Type B pancreatic cell (in vitro differentiated cells): ENCODE measurements around the gene DSP. TPM values are rescaled to one million over a fixed set of nuclear protein-coding genes. Genes with fewer than 3 reads are reported as not detected.

Source experiments
- DNase-seq: peaks from one replicate; pipeline ENCODE4 v3.0.0; 2021; ENCODE audit warnings: mixed read lengths; ENCODE audit not compliant: unreplicated experiment; ENCODE audit errors: extremely low spot score
- H3K27ac Mint-ChIP-seq: 2 replicates; pipeline ENCODE4 v1.8.0; 2021; ENCODE audit warnings: mild to moderate bottlenecking, mixed read lengths
- H3K27me3 Mint-ChIP-seq: 2 replicates; pipeline ENCODE4 v1.8.0; 2021; ENCODE audit warnings: mixed read lengths
- H3K36me3 Mint-ChIP-seq: 2 replicates; pipeline ENCODE4 v1.8.0; 2021; ENCODE audit warnings: mixed read lengths
- H3K4me1 Mint-ChIP-seq: one replicate; pipeline ENCODE4 v1.8.0; 2021; ENCODE audit warnings: mixed read lengths; ENCODE audit not compliant: unreplicated experiment
- H3K4me3 Mint-ChIP-seq: 2 replicates; pipeline ENCODE4 v1.8.0; 2021; ENCODE audit warnings: mild to moderate bottlenecking, mixed read lengths
- H3K9me3 Mint-ChIP-seq: 2 replicates; pipeline ENCODE4 v1.8.0; 2021; ENCODE audit warnings: mixed read lengths
- CTCF ChIP-seq: fragments of 200-600 bp; sonication (generic); conservative IDR thresholded peaks from 2 replicates; pipeline ENCODE4 v1.5.0; 2021; ENCODE audit warnings: antibody characterized with exemption, mild to moderate bottlenecking
- total RNA-seq: library from RNA; stranded (reverse); gene quantifications from 2 replicates; pipeline ENCODE4 v1.2.1, GENCODE V29; 2021; ENCODE audit warnings: low replicate concordance

DSP gene
- total RNA-seq, 1 donor from 2014 or later = 210 TPM

GRCh38 chr6:7550433-7550801 lies 8.9 kb downstream of the DSP start:
- Mint-ChIP-seq H3K27ac (no peak overlapping the region), H3K4me1 (peaks cover 34% of the 10 kb centered on the region), H3K27me3 (no peaks in the 10 kb centered on the region), H3K9me3 (no peaks in the 10 kb centered on the region), H3K4me3 (no peak overlapping the region), H3K36me3 (peaks cover 32% of the 10 kb centered on the region)
- DNase-seq = no peak
- no peak for TF ChIP-seq CTCF

GRCh38 chr6:7554533-7555275 lies 13.2 kb downstream of the DSP start:
- H3K27me3 Mint-ChIP-seq = no peaks in the 10 kb centered on the region
- H3K4me1 Mint-ChIP-seq = peaks cover 7% of the 10 kb centered on the region
- peaks cover 23% of the 10 kb centered on the region for H3K36me3 Mint-ChIP-seq
- no peak for TF ChIP-seq CTCF
- no peaks in the 10 kb centered on the region for H3K9me3 Mint-ChIP-seq
- H3K27ac Mint-ChIP-seq = peak overlapping the region; percentile 63
- no peak overlapping the region for H3K4me3 Mint-ChIP-seq
- DNase-seq = no peak

- peaks cover 7% of the 10 kb centered on the region for H3K4me1 Mint-ChIP-seq
- no peaks in the 10 kb centered on the region for H3K9me3 Mint-ChIP-seq
- DNase-seq = no peak
- H3K27ac Mint-ChIP-seq = peak overlapping the region; percentile 72
- no peaks in the 10 kb centered on the region for H3K27me3 Mint-ChIP-seq
- no peak for TF ChIP-seq CTCF
- H3K36me3 Mint-ChIP-seq = peaks cover 30% of the 10 kb centered on the region
- no peak overlapping the region for H3K4me3 Mint-ChIP-seq
Observed at GRCh38 chr6:7555671-7556070, 14.2 kb downstream of the DSP start.

- Mint-ChIP-seq H3K9me3 (no peaks in the 10 kb centered on the region), H3K4me3 (no peak overlapping the region), H3K27me3 (no peaks in the 10 kb centered on the region), H3K27ac (peak overlapping the region; percentile 72), H3K36me3 (peaks cover 35% of the 10 kb centered on the region), H3K4me1 (peaks cover 8% of the 10 kb centered on the region)
- no peak for DNase-seq
- TF ChIP-seq CTCF = no peak
Observed at GRCh38 chr6:7556394-7557106, 15.1 kb downstream of the DSP start.

GRCh38 chr6:7557652-7558051 lies 16.2 kb downstream of the DSP start:
- no peak for DNase-seq
- H3K36me3 Mint-ChIP-seq = peaks cover 38% of the 10 kb centered on the region
- H3K27ac Mint-ChIP-seq = peak overlapping the region; percentile 61
- no peaks in the 10 kb centered on the region for H3K9me3 Mint-ChIP-seq
- peaks cover 11% of the 10 kb centered on the region for H3K4me1 Mint-ChIP-seq
- no peak for TF ChIP-seq CTCF
- no peaks in the 10 kb centered on the region for H3K27me3 Mint-ChIP-seq
- no peak overlapping the region for H3K4me3 Mint-ChIP-seq
